ENCODE results near the gene KLHL35.

- no peak for TF ChIP-seq CTCF (IDR thresholded peaks at IDR 0.05)
- TF ChIP-seq POLR2AphosphoS5 (IDR thresholded peaks at IDR 0.05), result no peak
Measured at GRCh38 chr11:75387736-75388294, 45.2 kb downstream of the KLHL35 start.
